ENCODE results near the gene DST. TPM values are rescaled to one million over a fixed set of nuclear protein-coding genes. Genes with fewer than 3 reads are reported as not detected.
A peak's percentile ranks its signal among the peaks of the same experiment; 100 is the strongest.

The DST gene
- total and polyA plus RNA-seq, 11 donors: 107 to 607 (median 366) TPM

- H3K27me3 ChIP-seq: no peaks in the 10 kb centered on the region
- 62 to 74% (median 64%) methylated on average over 8 of the region's 8 CpGs for WGBS, 4 donors
- ATAC-seq: peak; percentile 51 to 88 (median 81)
- no peak for DNase-seq
- peaks cover 0 to 31% (median 8%) of the 10 kb centered on the region in 12 donors for H3K4me1 ChIP-seq
- no peak overlapping the region for H3K4me3 ChIP-seq
- no peaks in the 10 kb centered on the region for H3K9me3 ChIP-seq
- no peaks in the 10 kb centered on the region for H3K36me3 ChIP-seq
- intact Hi-C loops (cut with DNase I): loop anchor here in 1 of 10 donors (10.0 kb wide), 1 partner anchor 61 kb away; no protein-coding TSS in a partner anchor
- peak overlapping the region in 7 of 12 donors; percentile 17 to 56 (median 23) for H3K27ac ChIP-seq
- no peak for TF ChIP-seq CTCF (IDR thresholded peaks at IDR 0.05)
- TF ChIP-seq POLR2A (IDR thresholded peaks at IDR 0.05): no peak
Observed at GRCh38 chr6:56445818-56446217, 196.9 kb downstream of the DST start.

GRCh38 chr6:56444855-56445254 is 197.8 kb downstream of the DST start:
- TF ChIP-seq CTCF (IDR thresholded peaks at IDR 0.05): no peak
- no peak for TF ChIP-seq POLR2A (IDR thresholded peaks at IDR 0.05)
- WGBS, 4 donors: 55 to 61% (median 57%) methylated on average over 2 of the region's 2 CpGs
- Histone ChIP-seq H3K9me3 (peaks cover 0 to 3% (median 0%) of the 10 kb centered on the region in 12 donors), H3K36me3 (no peaks in the 10 kb centered on the region), H3K27ac (peak overlapping the region in 4 of 12 donors; percentile 18 to 56 (median 42)), H3K27me3 (no peaks in the 10 kb centered on the region), H3K4me1 (peaks cover 0 to 27% (median 4%) of the 10 kb centered on the region in 12 donors), H3K4me3 (no peak overlapping the region)
- DNase-seq: no peak
- intact Hi-C loops (cut with DNase I): loop anchor here in 2 of 10 donors (5.0 to 10.0 kb wide), 2 partner anchors 38 to 60 kb away; no protein-coding TSS in a partner anchor
- ATAC-seq: peak in 2 of 4 donors; percentile 21 to 38

GRCh38 chr6:56440551-56440981 is 202.1 kb downstream of the DST start:
- no peak for DNase-seq
- H3K4me3 ChIP-seq: no peak overlapping the region
- no peak for TF ChIP-seq CTCF (IDR thresholded peaks at IDR 0.05)
- no peak for TF ChIP-seq POLR2A (IDR thresholded peaks at IDR 0.05)
- no peaks in the 10 kb centered on the region for H3K27me3 ChIP-seq
- H3K4me1 ChIP-seq: peaks cover 0 to 9% (median 2%) of the 10 kb centered on the region in 12 donors
- WGBS, 4 donors: 51 to 64% (median 61%) methylated on average over 4 of the region's 4 CpGs
- H3K36me3 ChIP-seq: no peaks in the 10 kb centered on the region
- H3K27ac ChIP-seq: no peak overlapping the region
- peaks cover 0 to 9% (median 0%) of the 10 kb centered on the region in 12 donors for H3K9me3 ChIP-seq
- ATAC-seq: no peak
- intact Hi-C loops (cut with DNase I): loop anchor here in 2 of 10 donors (5.0 to 10.0 kb wide), 2 partner anchors 33 to 56 kb away; no protein-coding TSS in a partner anchor

GRCh38 chr6:56437171-56437900 is 205.4 kb downstream of the DST start:
- WGBS, 4 donors: 91 to 94% (median 93%) methylated on average over 5 of the region's 5 CpGs
- DNase-seq (no peak), ATAC-seq (no peak)
- H3K9me3 ChIP-seq: peaks cover 0 to 11% (median 0%) of the 10 kb centered on the region in 12 donors
- intact Hi-C loops (cut with DNase I): no loop called here
- H3K36me3 ChIP-seq: no peaks in the 10 kb centered on the region
- no peak overlapping the region for H3K4me3 ChIP-seq
- no peak overlapping the region for H3K27ac ChIP-seq
- TF ChIP-seq POLR2A (IDR thresholded peaks at IDR 0.05) (no peak), CTCF (IDR thresholded peaks at IDR 0.05) (no peak)
- H3K27me3 ChIP-seq: no peaks in the 10 kb centered on the region
- no peaks in the 10 kb centered on the region for H3K4me1 ChIP-seq

Measured in heart left ventricle (tissue), 16 donors.